IMR-90 (cell line): ENCODE results near the gene PRAMEF12.

Experiments used
- BHLHE40 ChIP-seq: fragments of 150-350 bp; IDR thresholded peaks from 2 replicates; pipeline ENCODE4 v1.6.1; 2016; ENCODE audit warnings: mild to moderate bottlenecking, low read depth, low read length
- CTCF ChIP-seq: conservative IDR thresholded peaks from 2 replicates; pipeline ENCODE4 v1.5.1; 2012; ENCODE audit warnings: mild to moderate bottlenecking, low read depth, low read length, improper control_type of control experiment
- FOS ChIP-seq: fragments of 150-350 bp; IDR thresholded peaks from 2 replicates; pipeline ENCODE4 v1.6.1; 2016; ENCODE audit warnings: low read depth, low read length
- MAZ ChIP-seq: IDR thresholded peaks from 2 replicates; pipeline ENCODE4 v1.6.1; 2012; ENCODE audit warnings: low read depth, mild to moderate bottlenecking, low read length, improper control_type of control experiment, moderate library complexity, borderline replicate concordance
- POLR2A ChIP-seq: IDR thresholded peaks from 2 replicates; pipeline ENCODE4 v1.6.1; 2012; ENCODE audit warnings: mild to moderate bottlenecking, low read depth, low read length
- RAD21 ChIP-seq: IDR thresholded peaks from 2 replicates; pipeline ENCODE4 v1.6.1; 2012; ENCODE audit warnings: low read length, improper control_type of control experiment
- SMC3 ChIP-seq: fragments of 150-350 bp; IDR thresholded peaks from 2 replicates; pipeline ENCODE4 v1.6.1; 2016; ENCODE audit warnings: low read depth, mild to moderate bottlenecking, antibody characterized with exemption, low read length, moderate library complexity
- USF2 ChIP-seq: fragments of 150-350 bp; IDR thresholded peaks from 2 replicates; pipeline ENCODE4 v1.6.1; 2017; ENCODE audit warnings: mild to moderate bottlenecking, antibody characterized with exemption, low read length, low read depth

GRCh38 chr1:12756273-12756672, 17.3 kb upstream of the PRAMEF12 start:
- no peak for TF ChIP-seq CTCF
- TF ChIP-seq POLR2A = no peak
- TF ChIP-seq MAZ = no peak
- TF ChIP-seq BHLHE40 = no peak
- TF ChIP-seq RAD21 = no peak
- no peak for TF ChIP-seq SMC3
- no peak for TF ChIP-seq FOS
- TF ChIP-seq USF2 = no peak
